H1 (cell line): ENCODE measurements around the gene NMRK2. TPM values are rescaled to one million over a fixed set of nuclear protein-coding genes. Genes with fewer than 3 reads are reported as not detected.

ENCODE experiments used
- BACH1 ChIP-seq: IDR thresholded peaks from 2 replicates; pipeline ENCODE4 v1.6.1; 2012; ENCODE audit warnings: low read length, improper control_type of control experiment
- BRCA1 ChIP-seq: IDR thresholded peaks from 2 replicates; pipeline ENCODE4 v1.6.1; 2012; ENCODE audit warnings: low read depth, low read length, improper control_type of control experiment
- CEBPB ChIP-seq: IDR thresholded peaks from 2 replicates; pipeline ENCODE4 v1.6.1; 2012; ENCODE audit warnings: low read depth, low read length
- CHD2 ChIP-seq: IDR thresholded peaks from 2 replicates; pipeline ENCODE4 v1.6.1; 2012; ENCODE audit warnings: low read length, improper control_type of control experiment
- CTCF ChIP-seq, 3 experiments: IDR thresholded peaks; 1 replicate in 2 of 3; 2 replicates in 1 of 3; pipeline versions ENCODE4 v1.5.1 to v1.6.1; 2011; ENCODE audit warnings: low read length in 3 of 3, mild to moderate bottlenecking in 3 of 3, inconsistent platforms in 2 of 3, low read depth in 1 of 3, moderate library complexity in 1 of 3; ENCODE audit not compliant: insufficient read depth in 1 of 3; ENCODE audit errors: control extremely low read depth in 1 of 3
- E2F6 ChIP-seq: IDR thresholded peaks from 2 replicates; pipeline ENCODE4 v1.6.1; 2012; ENCODE audit warnings: inconsistent platforms
- EGR1 ChIP-seq: IDR thresholded peaks from 2 replicates; pipeline ENCODE4 v1.6.1; 2011; ENCODE audit warnings: low read depth, low read length, borderline replicate concordance
- EP300 ChIP-seq, 2 experiments: IDR thresholded peaks; 1 replicate in 1 of 2; 2 replicates in 1 of 2; pipeline ENCODE4 v1.6.1; 2011 to 2012; ENCODE audit warnings: low read depth in 2 of 2, low read length in 2 of 2, mild to moderate bottlenecking in 2 of 2, borderline replicate concordance in 1 of 2, inconsistent platforms in 1 of 2, moderate library complexity in 1 of 2
- HDAC6 ChIP-seq: IDR thresholded peaks from one replicate; pipeline ENCODE4 v1.7.1; 2012; ENCODE audit warnings: low read depth, mild to moderate bottlenecking, inconsistent platforms, low read length, moderate library complexity
- MAFK ChIP-seq: IDR thresholded peaks from 2 replicates; pipeline ENCODE4 v1.6.1; 2012; ENCODE audit warnings: low read depth, mild to moderate bottlenecking, improper control_type of control experiment, low read length
- POU5F1 ChIP-seq: IDR thresholded peaks from 2 replicates; pipeline ENCODE4 v1.6.1; 2011; ENCODE audit warnings: low read depth, mild to moderate bottlenecking, low read length, moderate library complexity
- RFX5 ChIP-seq: IDR thresholded peaks from 2 replicates; pipeline ENCODE4 v1.6.1; 2011; ENCODE audit warnings: low read depth, low read length, improper control_type of control experiment, borderline replicate concordance
- RNF2 ChIP-seq: fragments of 200-900, 300-1000 bp; sonication (generic); IDR thresholded peaks from 2 replicates; pipeline ENCODE4 v1.7.1; 2016; ENCODE audit warnings: borderline replicate concordance, low read depth, mild to moderate bottlenecking, antibody characterized with exemption, low read length; ENCODE audit not compliant: poor library complexity, severe bottlenecking; ENCODE audit errors: missing control alignments
- RXRA ChIP-seq: IDR thresholded peaks from 2 replicates; pipeline ENCODE4 v1.6.1; 2011; ENCODE audit warnings: low read depth, mild to moderate bottlenecking, low read length, moderate library complexity; ENCODE audit not compliant: insufficient read depth
- SIX5 ChIP-seq: IDR thresholded peaks from 2 replicates; pipeline ENCODE4 v1.6.1; 2011; ENCODE audit warnings: mild to moderate bottlenecking, low read depth, low read length
- SP2 ChIP-seq: IDR thresholded peaks from 2 replicates; pipeline ENCODE4 v1.6.1; 2012; ENCODE audit warnings: mild to moderate bottlenecking, low read length, inconsistent platforms
- TAF7 ChIP-seq: optimal IDR thresholded peaks from 2 replicates; pipeline ENCODE3; 2011; ENCODE audit warnings: low read depth, mild to moderate bottlenecking, inconsistent platforms, low read length, moderate library complexity, borderline replicate concordance
- TEAD4 ChIP-seq: IDR thresholded peaks from 2 replicates; pipeline ENCODE4 v1.6.1; 2012; ENCODE audit warnings: low read depth, low read length, inconsistent platforms, mixed read lengths
- polyA plus RNA-seq, 7 experiments: library from polyadenylated mRNA; depleted of rRNA in 3 of 7; stranded (reverse) in 5 of 7; unstranded in 2 of 7; fragments of >200 nt in 5 of 7; fragments of 200-250 nt in 2 of 7; gene quantifications; 1 replicate in 5 of 7; 2 replicates in 1 of 7; 4 replicates in 1 of 7; pipeline versions ENCODE4 v1.2.1 to v1.2.3, GENCODE V29; 2011 to 2013; ENCODE audit warnings: missing spikeins in 2 of 7, mixed read lengths in 2 of 7
- total RNA-seq: library from RNA; stranded (reverse); fragmentation: NEBNext Ultra II Directional; extraction: Animal tissue kit (Norgen Biotek cat#: 25700); gene quantifications from 2 replicates; pipeline ENCODE4 v1.2.1, GENCODE V29; 2021

NMRK2 gene
- total and polyA plus RNA-seq, 2 of the 8 experiments (the other 6 are each of a cell fraction or from before 2014, with no cell fraction given), result 87.4 to 206 TPM

GRCh38 chr19:3968556-3969434, 35.9 kb downstream of the NMRK2 start (continued):
- TF ChIP-seq CTCF (IDR thresholded peaks at IDR 0.05; ENCODE audit: control extremely low read depth in 1 of 3, insufficient read depth in 1 of 3, low read depth in 1 of 3, low read length in 3 of 3) (peak in 1 of 3 experiments; percentile 1; a peak in 1 of 4 replicates), HDAC6 (no peak), CEBPB (peak; percentile 64; the same call in 1 of the 2 replicates), EP300 (IDR thresholded peaks at IDR 0.05; ENCODE audit: borderline replicate concordance in 1 of 2, low read depth in 2 of 2, low read length in 2 of 2) (peak in 1 of 2 experiments; percentile 89; a peak in 1 of 3 replicates), BACH1 (no peak), EGR1 (peak; percentile 73), POU5F1 (no peak), E2F6 (no peak; the same call in 1 of the 2 replicates), RXRA (no peak), SIX5 (no peak), BRCA1 (no peak), TAF7 (no peak), SP2 (no peak), CHD2 (no peak), RFX5 (no peak), MAFK (peak; percentile 60), RNF2 (no peak), TEAD4 (peak; percentile 83)
